HL-60 (cell line): ENCODE measurements around the gene COL11A2.

Source experiments
- GABPA ChIP-seq: IDR thresholded peaks from 2 replicates; pipeline ENCODE4 v1.6.1; 2012; ENCODE audit warnings: low read depth
- TF ChIP-seq, protein P1 (sequence below): IDR thresholded peaks from one replicate; pipeline ENCODE4 v1.5.1; 2011; ENCODE audit warnings: low read length, control low read depth, inconsistent platforms; ENCODE audit not compliant: insufficient read depth

DNA sequence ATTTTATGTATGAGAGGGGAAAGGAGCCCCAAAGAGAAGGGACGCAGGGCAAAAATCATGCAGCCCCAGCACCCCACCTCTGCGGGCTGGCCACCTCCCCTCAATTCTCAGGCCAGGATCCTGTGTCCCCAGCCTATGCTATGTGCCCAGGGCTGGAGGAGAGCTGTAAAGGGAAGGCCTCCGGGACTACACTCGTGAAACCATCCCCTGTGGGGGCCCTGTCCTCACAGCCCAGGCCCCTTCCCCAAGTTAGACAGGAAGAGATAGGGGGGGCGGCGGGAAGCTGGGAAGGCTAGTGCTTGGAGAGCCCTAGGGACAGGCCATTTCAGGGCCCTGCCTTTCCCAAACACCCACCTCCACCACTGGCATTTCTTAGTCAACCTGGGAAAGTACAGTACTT, 1.4 kb upstream of the COL11A2 start:
- TF ChIP-seq, protein P1, sequence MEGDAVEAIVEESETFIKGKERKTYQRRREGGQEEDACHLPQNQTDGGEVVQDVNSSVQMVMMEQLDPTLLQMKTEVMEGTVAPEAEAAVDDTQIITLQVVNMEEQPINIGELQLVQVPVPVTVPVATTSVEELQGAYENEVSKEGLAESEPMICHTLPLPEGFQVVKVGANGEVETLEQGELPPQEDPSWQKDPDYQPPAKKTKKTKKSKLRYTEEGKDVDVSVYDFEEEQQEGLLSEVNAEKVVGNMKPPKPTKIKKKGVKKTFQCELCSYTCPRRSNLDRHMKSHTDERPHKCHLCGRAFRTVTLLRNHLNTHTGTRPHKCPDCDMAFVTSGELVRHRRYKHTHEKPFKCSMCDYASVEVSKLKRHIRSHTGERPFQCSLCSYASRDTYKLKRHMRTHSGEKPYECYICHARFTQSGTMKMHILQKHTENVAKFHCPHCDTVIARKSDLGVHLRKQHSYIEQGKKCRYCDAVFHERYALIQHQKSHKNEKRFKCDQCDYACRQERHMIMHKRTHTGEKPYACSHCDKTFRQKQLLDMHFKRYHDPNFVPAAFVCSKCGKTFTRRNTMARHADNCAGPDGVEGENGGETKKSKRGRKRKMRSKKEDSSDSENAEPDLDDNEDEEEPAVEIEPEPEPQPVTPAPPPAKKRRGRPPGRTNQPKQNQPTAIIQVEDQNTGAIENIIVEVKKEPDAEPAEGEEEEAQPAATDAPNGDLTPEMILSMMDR: no peak
- no peak for TF ChIP-seq GABPA
